GM21576 (cell line): ENCODE results near the gene ZNF490.
"Not testable (repeated sequence)": the region's sequence is repeated elsewhere in the genome, so short reads cannot be mapped to it uniquely, and the experiment has no call there.

Experiments used
- ATAC-seq: cut with Tn5 transposase; IDR thresholded peaks from one replicate; pipeline ENCODE4 v1.9.1; 2021; ENCODE audit warnings: mild to moderate bottlenecking, moderate library complexity; ENCODE audit not compliant: unreplicated experiment

ZNF490 gene

DNA sequence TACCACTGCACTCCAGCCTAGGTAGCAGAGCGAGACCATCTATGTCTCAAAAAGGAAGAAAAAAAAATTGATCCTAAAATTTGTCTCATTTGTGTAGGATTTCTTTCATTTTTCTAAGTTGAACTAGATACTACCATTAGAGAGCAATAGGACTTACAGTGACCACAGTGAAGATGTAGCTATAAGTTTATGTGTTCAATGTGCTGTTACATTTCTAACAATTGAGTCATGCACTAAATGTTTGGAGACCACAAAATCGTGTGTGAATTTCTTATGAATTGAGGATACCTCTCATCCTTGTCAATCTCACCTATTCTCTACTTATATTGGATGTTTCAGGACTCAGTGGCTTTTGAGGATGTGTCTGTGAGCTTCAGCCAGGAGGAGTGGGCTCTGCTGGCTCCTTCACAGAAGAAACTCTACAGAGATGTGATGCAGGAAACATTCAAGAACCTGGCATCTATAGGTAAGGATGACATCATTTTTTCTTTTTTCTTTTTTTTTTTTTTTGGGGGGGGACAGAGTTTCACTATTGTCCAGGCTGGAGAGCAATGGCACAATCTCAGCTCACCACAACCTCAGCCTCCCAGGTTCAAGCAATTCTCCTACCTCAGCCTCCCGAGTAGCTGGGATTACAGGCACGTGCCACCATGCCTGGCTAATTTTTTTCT lies 12.9 kb upstream of the ZNF490 start:
- no peak for ATAC-seq

DNA sequence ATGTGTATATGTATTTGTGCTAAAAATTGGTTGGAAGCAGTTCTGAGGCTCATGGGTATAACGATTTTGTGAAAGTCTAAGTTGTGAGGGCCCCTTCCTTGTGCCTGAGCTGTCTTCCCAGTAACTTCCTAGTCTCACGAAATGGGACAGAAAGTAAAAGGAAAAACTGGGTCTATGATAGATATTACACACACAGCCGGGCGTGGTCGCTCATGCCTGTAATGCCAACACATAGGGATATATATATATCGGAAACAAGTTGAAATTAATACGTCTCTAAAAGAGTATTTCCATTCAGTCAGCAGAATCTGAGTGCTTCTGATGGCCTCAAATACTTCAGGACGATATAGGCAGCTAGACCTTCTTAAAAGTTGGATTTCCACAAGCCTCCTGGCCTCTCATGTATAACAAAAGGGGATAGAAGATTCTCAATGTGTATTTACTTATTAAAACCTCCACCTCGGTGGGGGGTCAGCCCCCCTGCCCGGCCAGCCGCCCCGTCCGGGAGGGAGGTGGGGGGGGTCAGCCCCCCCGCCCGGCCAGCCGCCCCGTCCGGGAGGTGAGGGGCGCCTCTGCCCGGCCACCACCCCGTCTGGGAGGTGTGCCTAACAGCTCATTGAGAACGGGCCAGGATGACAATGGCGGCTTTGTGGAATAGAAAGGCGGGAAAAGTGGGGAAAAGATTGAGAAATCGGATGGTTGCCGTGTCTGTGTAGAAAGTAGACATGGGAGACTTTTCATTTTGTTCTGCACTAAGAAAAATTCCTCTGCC lies 10.8 kb upstream of the ZNF490 start:
- ATAC-seq = not testable (repeated sequence)

DNA sequence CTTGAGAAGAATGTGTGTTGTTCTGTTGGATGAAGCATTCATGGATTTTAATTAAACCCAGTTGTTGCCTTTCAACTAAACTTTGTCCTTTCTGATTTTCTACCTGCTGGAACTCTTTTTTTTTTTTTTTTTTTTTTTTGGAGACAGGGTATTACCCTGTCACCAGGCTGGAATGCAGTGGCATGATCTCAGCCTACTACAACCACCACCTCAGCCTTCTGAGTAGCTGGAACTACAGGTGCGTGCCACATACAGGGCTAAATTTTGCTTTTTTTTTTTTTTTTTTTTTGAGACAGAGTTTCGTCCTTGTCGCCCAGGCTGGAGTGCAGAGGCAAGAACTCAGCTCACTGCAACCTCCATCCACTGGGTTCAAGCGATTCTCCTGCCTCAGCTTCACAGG lies 7.0 kb upstream of the ZNF490 start:
- no peak for ATAC-seq

DNA sequence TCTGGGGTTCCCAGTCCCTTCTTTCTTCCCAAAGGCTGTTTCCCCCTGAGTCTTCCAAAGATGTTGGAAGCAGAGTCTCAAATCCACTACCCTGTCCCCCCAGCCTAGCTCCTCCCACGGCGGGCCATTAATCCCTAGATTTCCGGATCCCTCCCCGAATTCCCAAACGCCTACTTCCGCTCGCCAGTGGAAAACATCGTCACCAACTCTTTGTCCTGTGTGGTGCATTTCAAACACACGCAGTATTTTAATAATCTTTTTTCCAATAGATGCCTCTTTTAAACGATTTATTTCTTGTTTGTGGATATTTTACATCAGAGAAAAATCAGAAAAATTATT lies 717 bp upstream of the ZNF490 start:
- ATAC-seq = no peak

DNA sequence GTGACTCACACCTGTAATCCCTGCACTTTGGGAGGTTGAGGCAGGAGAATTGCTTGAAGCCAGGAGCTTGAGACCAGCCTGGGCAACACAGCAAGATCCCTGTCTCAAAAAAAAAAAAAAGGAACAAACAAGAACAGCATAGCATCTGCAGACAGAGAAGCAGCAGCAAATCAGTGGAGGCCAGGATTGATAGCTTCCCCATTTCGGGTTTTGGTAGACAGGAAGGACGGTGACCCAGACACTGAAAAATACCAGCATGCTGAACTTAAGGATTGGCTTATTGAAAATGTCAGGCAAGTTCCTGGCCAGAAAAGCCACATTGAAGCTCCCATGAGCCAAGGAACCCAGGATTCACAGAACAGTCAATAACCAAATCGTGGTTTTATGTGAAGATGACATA lies 3.0 kb downstream of the ZNF490 start:
- ATAC-seq = no peak

DNA sequence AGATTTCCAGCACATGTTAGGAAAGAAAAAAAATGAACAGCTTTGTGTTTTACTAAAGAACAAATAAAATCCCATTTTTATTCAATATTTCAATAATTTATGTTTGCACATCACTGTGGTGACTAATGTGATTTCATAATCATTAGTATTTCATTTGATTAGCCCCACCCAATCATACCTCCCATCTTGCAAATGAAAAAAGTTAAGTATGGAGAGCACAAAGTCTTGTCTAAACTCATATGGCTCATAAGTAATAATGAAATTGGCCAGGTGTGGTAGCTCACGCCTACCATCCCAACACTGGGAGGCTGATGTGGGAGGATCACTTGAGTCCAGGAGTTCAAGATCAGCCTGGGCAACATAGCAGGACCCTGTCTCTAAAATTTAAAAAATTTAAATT lies 3.8 kb downstream of the ZNF490 start:
- ATAC-seq = no peak

DNA sequence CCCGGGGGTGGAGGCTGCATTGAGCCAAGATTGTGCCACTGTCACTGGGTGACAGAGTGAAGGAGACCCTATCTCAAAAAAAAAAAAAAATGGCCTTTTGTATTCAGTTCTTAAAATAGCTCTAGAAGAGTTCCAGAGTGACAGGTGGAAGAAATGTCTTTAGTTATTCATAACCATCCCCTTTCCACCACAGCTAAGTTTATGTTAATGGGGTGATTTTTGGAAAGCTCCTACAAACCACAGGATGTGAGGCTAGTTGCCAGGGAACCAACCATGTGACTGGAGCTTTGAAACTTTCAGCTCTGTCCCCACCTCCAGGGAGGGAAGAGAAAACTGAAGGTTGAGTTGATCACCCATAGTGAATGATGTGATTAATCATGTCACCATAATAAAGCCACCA lies 6.9 kb downstream of the ZNF490 start:
- no peak for ATAC-seq

DNA sequence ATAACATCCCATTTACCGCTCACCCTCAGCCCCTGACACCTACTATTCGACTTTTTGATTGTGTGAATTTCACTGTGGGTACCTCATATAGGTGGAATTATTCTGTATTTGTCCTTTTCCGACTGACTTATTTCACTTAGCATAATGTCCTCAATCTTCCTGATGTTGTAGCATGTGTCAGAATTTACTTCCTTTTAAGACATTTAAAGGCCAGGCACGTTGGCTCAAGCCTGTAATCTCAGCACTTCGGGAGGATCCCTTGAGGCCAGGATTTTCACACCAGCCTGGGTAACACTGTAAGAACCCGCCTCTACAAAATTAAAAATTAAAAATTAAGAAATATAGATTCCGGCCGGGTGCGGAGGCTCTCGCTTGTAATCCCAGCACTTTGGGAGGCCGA lies 13.0 kb downstream of the ZNF490 start:
- no peak for ATAC-seq

DNA sequence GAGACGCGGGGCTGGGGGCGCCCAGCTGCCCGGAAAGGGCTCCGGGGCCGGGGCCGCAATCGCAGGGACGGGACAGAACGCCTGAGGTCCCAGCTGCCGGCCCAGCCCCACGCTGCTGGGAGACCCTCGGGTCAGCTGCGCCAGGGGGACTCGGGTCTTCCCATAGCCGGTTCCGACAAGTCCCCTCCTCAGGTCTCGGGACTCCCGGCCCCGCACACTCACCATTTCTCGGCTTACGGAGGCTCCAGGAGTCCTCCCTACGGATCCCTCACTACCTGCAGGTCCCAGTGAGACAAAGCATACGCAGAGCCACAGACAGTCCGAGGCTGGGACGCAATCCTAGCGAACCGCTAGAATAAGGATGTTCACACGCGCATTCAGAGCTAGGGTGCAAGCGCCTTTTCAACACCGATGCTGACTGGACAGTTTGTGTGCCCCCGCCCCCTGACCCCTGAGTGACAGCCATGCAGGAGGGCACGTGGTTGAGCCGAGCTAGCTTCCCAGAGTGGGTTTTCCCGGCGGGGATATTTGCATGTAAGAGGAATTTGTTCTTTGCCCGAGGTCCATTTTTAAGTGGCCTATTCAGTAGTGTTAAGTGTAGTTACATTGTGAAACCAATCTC lies 13.6 kb downstream of the ZNF490 start:
- no peak for ATAC-seq

DNA sequence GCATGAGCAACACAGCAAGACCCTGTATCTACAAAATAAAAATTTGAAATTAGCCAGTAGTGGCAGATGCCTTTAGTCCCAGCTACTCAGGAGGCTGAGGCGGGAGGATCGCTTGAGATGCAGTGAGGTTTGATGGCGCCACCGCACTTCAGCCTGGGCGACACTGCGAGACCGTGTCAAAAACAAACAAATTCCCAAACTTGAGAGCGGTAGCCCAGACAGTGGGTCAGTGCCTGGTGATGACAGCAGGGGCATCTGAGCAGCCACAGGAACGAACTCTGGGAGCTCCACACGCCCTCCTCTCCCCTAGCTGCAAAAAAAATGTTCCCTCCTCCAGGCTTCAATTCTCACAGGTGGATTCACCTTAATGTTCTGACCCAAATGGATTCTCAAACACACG lies 14.1 kb downstream of the ZNF490 start:
- ATAC-seq = no peak

DNA sequence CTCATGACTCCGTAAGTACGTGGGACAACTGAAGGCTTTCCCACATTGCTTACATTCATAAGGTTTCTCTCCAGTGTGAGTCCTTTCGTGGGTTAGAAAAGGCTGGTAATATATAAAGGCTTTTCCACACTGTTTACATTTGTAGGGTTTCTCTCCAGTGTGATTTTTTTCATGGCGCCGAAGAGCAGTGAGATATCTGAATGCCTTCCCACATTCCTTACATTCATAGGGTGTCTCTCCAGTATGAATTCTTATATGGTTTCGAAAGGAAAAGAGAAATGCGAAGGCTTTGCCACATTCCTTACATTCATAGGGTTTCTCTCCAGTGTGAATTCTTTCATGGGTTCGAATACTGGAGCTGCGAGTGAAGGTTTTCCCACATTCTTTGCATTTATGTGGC lies 29.5 kb downstream of the ZNF490 start:
- no peak for ATAC-seq

DNA sequence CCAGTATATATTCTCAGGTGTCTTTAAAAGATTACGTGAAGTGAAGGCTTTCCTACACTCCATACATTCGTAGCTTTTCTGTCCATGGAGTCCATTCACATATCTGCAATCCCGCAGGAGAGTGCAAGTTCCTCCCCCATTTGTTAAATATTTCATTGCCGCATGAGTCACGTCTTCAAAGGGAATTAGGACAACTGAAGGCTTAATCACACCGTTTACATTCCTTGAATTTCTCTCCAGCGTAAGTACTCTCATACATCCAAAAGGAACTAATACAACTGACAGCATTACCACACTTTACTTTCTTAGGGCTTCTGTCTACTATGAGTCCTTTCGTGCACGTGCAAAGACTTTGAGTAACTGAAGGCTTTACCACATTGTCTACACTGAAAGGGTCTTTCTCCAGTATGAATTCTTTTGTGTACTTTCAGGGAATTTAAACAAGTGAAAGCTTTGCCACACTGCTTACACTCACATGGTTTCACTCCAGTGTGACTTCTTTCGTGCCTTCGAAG lies 30.4 kb downstream of the ZNF490 start:
- no peak for ATAC-seq

DNA sequence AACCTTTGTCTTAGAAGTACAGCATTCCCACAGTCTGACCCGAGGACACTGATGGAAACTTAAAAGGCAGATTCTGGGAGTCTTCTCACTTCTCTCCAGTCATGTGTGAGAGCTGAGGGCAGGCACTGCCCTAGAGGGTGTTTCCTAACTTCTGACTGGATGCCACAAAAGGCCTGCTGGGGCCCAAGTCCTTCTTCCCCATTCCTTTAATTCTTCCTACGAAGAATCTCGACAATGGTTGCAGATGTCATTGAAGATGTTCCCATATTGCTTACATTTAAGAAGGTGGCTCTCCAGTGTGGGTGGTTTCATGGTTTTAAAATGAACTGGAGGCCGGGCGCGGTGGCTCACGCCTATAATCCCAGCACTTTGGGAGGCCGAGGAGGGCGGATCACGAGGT lies 32.0 kb downstream of the ZNF490 start:
- ATAC-seq = no peak

DNA sequence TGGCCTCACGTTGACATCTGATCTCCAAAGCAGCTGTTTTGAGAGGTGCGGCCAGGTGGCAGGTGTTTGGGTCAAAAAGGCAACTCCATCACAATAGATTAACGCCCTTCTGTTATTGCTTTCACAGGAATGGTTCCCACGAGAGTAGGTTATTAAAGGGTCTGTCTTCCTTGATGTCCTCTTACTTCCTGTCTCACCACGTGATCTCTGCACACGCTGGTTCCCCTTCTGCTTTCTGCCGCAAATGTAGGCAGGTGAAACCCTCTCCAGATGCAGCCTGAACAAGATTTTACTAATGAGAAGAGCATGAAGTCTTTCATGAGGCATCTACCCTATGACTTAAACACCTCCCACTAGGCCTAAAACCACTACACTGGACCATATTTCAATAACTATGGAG lies 36.6 kb downstream of the ZNF490 start:
- no peak for ATAC-seq

DNA sequence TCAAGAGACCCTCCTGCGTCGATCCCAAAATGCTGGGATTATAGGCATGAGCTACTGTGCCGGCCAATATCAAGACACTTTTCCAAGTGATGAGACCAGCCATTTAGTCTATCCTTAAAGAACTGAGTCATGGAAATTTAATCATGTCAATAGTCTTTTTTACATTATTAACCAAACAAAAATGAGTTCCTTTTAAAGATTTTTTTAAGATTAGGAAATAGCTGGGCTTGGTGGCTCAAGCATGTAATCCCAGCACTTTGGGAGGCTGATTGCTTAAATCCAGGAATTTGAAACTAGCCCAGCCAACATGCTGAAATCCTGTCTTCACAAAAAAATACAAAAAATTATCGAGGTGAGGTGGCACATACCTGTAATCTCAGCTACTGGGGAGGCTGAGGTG lies 42.7 kb downstream of the ZNF490 start:
- no peak for ATAC-seq

DNA sequence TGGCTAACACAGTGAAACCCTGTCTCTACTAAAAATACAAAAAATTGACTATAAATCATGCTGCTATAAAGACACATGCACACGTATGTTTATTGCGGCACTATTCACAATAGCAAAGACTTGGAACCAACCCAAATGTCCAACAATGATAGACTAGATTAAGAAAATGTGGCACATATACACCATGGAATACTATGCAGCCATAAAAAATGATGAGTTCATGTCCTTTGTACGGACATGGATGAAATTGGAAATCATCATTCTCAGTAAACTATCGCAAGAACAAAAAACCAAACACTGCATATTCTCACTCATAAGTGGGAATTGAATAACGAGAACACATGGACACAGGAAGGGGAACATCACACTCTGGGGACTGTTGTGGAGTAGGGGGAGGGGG lies 44.2 kb downstream of the ZNF490 start:
- not testable (repeated sequence) for ATAC-seq

DNA sequence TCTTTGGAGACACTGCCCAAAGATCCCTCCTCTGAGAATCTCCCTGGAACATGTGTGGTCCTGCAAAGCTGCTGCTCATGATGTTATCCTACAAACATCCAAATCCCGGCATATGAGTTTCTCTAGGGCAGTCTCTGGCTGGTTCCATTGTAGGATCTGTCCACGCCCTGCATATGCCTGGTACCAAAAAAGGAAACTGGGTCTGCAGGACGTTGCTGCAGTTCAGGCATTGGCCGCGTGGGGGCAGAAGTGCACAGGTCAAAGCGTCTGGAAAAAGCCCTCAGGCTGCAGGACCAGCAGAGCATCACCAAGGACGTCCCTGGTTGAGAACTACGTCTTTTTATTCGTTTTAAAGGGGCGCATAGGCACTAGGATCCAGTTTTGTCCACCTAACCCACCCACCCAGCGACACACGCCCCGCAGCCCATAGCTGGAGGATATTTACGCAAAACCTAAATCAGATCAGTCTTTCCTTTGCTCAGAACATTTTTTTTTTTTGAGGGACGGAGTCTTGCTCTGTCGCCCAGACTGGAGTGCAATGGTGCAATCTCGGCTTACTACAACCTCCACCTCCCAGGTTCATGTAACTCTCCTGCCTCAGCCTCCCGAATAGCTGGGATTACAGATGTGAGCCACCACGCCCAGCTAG lies 46.5 kb downstream of the ZNF490 start:
- no peak for ATAC-seq

DNA sequence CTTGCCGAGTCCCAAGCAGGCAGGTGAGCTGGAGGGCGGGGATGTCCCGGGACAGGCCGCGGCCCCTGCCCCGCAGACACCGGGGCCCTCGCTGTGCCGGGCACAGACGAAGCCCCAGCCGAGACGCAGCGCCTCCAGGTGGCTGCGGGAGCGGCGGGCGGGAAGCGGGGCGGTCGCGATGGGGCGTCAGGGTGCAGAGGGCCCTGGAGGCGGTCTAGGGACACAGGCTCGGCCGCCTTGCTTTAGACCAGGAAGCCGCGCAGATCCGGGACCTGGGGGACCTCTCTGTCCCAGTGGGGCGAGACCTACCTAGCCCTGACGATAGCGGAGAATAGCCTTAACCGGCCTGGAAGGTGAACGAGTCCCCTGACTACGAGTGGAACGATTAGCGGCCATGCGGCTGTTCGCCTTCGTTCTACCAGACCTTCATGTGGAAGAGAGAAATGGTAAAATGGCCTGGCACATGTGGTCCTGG lies 55.1 kb downstream of the ZNF490 start:
- ATAC-seq = no peak

DNA sequence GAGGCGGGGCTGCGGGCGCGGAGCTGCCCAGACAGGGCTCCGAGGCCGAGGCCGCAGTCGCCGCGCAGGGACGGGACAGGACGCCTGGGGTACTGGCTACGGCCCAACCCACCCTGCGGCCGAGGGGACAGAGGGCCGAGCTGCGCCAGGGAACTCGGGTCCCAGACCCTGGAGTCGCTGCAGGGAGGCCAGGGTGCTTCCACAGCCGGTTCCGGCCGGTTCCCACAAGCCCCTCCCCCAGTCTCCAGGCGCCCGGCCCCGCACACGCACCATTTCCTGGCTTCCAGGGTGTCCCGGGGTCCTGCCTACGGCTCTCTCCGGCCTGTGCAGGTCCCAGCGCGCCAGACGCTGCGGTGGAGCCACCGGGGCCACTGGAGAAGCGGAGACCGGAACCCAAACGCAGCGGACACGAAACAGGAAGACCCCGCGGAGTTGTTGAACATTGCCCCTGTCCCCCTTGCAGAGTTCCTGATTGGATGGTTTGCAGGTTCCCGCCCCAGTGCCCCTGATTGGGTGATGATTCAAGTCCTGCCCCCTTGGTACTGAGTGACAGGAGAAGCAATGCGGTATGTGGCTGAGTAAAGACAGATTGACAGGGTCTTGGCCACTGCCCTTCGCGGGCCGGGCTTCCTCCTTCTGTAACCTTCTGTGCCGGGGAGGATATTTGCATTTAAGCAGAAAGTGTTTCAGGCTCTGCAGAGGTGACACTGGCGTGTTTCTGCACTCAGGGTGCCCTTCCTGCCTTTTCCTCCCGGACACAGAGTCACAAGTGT lies 59.4 kb downstream of the ZNF490 start, which contains the start of gene ZNF564:
Gene ZNF564, minus strand, starts transcription at position 423 of the 773 bp plus-strand sequence. Its CDS starts 150 bp downstream, at position 273.
- peak; percentile 95 for ATAC-seq

DNA sequence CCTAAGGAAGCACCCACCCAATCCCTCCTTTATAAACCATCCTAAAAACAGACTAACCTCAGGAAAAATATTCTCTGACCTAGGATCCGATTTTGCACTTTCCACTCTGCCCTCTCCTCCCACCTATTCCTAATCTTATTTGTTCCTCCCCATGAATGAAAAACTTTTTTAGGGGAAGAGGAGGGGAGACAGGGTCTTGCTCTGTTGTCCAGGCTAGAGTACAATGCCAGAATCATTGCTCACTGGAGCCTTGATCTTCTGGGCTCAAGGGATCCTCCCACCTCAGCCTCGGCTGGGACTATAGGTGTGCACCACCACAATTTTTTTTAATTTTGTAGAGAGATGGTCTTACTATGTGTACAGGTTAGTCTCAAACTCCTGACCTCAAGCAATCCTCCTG lies 63.7 kb downstream of the ZNF490 start:
- ATAC-seq = no peak

DNA sequence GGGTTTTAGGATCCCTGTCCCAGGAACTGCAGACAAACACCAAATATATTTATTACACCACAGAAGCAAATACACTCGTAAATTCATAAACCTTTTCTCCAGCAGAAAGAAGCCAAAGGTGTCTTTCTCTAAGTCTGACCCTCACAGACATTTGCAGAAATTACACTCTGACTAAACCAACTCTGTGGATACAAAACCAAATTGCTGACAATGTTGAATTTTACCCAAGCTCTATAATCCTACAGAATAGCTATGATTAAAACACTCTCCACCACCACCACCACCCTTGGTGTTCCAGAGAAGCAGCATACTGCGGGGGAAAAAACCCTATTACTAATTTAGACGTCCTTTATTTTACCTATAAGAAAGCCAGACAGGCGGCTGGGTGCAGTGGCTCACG lies 64.5 kb downstream of the ZNF490 start:
- ATAC-seq = no peak
